ENCODE measurements around the gene EGF.
"Not testable (repeated sequence)": the region's sequence is repeated elsewhere in the genome, so short reads cannot be mapped to it uniquely, and the experiment has no call there.

Gene EGF

GRCh38 chr4:109872950-109873656, 39.6 kb upstream of the EGF start:
- Histone ChIP-seq H3K4me1 (ENCODE audit: control insufficient read depth, insufficient read depth, low read depth, low read length) (no peaks in the 10 kb centered on the region), H3K4ac (ENCODE audit: low read depth in 1 of 2, low read length in 2 of 2) (no peak overlapping the region), H3K27ac (ENCODE audit: low read length, poor library complexity, severe bottlenecking) (no peak overlapping the region), H2AK5ac (ENCODE audit: low read length, severe bottlenecking) (no peak overlapping the region), H2BK5ac (ENCODE audit: low read depth, low read length, poor library complexity, severe bottlenecking) (no peak overlapping the region), H2BK12ac (ENCODE audit: low read length in 2 of 2) (no peak overlapping the region), H3K27me3 (ENCODE audit: control insufficient read depth in 1 of 2, insufficient read depth in 1 of 2, low read length in 2 of 2) (no peaks in the 10 kb centered on the region), H3K36me3 (ENCODE audit: control insufficient read depth in 1 of 2, insufficient read depth in 2 of 2, low read depth in 1 of 2, low read length in 2 of 2) (peaks cover 0 to 8% of the 10 kb centered on the region in 2 experiments), H3K18ac (ENCODE audit: low read depth in 1 of 2, low read length in 2 of 2) (no peak overlapping the region), H3K79me1 (replicated peaks; ENCODE audit: low read length, poor library complexity, severe bottlenecking) (no peaks in the 10 kb centered on the region), H4K91ac (ENCODE audit: low read length) (no peak overlapping the region), H2AFZ (ENCODE audit: low read depth, low read length) (no peak overlapping the region), H2BK15ac (ENCODE audit: low read depth, poor library complexity, severe bottlenecking) (no peak overlapping the region), H3K4me3 (ENCODE audit: insufficient read depth in 1 of 2, low read depth in 1 of 2, low read length in 2 of 2) (no peak overlapping the region), H3K9ac (ENCODE audit: low read length) (no peak overlapping the region), H2BK120ac (ENCODE audit: low read depth, low read length) (no peak overlapping the region), H3K23ac (ENCODE audit: low read length in 2 of 2) (no peak overlapping the region), H3K14ac (ENCODE audit: low read length in 2 of 2) (no peak overlapping the region), H3K4me2 (ENCODE audit: low read length, poor library complexity, severe bottlenecking) (no peak overlapping the region), H4K8ac (ENCODE audit: low read length) (no peak overlapping the region), H3K9me3 (ENCODE audit: control insufficient read depth, low read length) (no peaks in the 10 kb centered on the region)
- DNase-seq, result no peak
- WGBS, result 96% methylated on average over 5 of the region's 6 CpGs

GRCh38 chr4:109873791-109874514, 38.7 kb upstream of the EGF start:
- H3K9me3 ChIP-seq (ENCODE audit: control insufficient read depth, low read length), result no peaks in the 10 kb centered on the region
- DNase-seq, result no peak
- no peak overlapping the region for H3K4ac ChIP-seq (ENCODE audit: low read depth in 1 of 2, low read length in 2 of 2)
- H3K79me1 ChIP-seq (replicated peaks; ENCODE audit: low read length, poor library complexity, severe bottlenecking), result no peaks in the 10 kb centered on the region
- H3K27ac ChIP-seq (ENCODE audit: low read length, poor library complexity, severe bottlenecking), result no peak overlapping the region
- no peak overlapping the region for H3K14ac ChIP-seq (ENCODE audit: low read length in 2 of 2)
- WGBS, result 74% methylated on average over 8 of the region's 11 CpGs
- no peak overlapping the region for H2BK5ac ChIP-seq (ENCODE audit: low read depth, low read length, poor library complexity, severe bottlenecking)
- H2BK12ac ChIP-seq (ENCODE audit: low read length in 2 of 2), result no peak overlapping the region
- peaks cover 0 to 8% of the 10 kb centered on the region in 2 experiments for H3K36me3 ChIP-seq (ENCODE audit: control insufficient read depth in 1 of 2, insufficient read depth in 2 of 2, low read depth in 1 of 2, low read length in 2 of 2)
- H2AFZ ChIP-seq (ENCODE audit: low read depth, low read length), result no peak overlapping the region
- H3K9ac ChIP-seq (ENCODE audit: low read length), result no peak overlapping the region
- H3K27me3 ChIP-seq (ENCODE audit: control insufficient read depth in 1 of 2, insufficient read depth in 1 of 2, low read length in 2 of 2), result peaks cover 0 to under 1% of the 10 kb centered on the region in 2 experiments
- no peak overlapping the region for H2BK120ac ChIP-seq (ENCODE audit: low read depth, low read length)
- H4K91ac ChIP-seq (ENCODE audit: low read length), result no peak overlapping the region
- H3K4me3 ChIP-seq (ENCODE audit: insufficient read depth in 1 of 2, low read depth in 1 of 2, low read length in 2 of 2), result no peak overlapping the region
- H3K18ac ChIP-seq (ENCODE audit: low read depth in 1 of 2, low read length in 2 of 2), result no peak overlapping the region
- no peak overlapping the region for H2AK5ac ChIP-seq (ENCODE audit: low read length, severe bottlenecking)
- H3K23ac ChIP-seq (ENCODE audit: low read length in 2 of 2), result no peak overlapping the region
- H3K4me2 ChIP-seq (ENCODE audit: low read length, poor library complexity, severe bottlenecking), result no peak overlapping the region
- H3K4me1 ChIP-seq (ENCODE audit: control insufficient read depth, insufficient read depth, low read depth, low read length), result no peaks in the 10 kb centered on the region
- H2BK15ac ChIP-seq (ENCODE audit: low read depth, poor library complexity, severe bottlenecking), result no peak overlapping the region
- no peak overlapping the region for H4K8ac ChIP-seq (ENCODE audit: low read length)

GRCh38 chr4:109875106-109875505, 37.6 kb upstream of the EGF start:
- Histone ChIP-seq H3K9me3 (ENCODE audit: control insufficient read depth, low read length) (no peaks in the 10 kb centered on the region), H3K27me3 (ENCODE audit: control insufficient read depth in 1 of 2, insufficient read depth in 1 of 2, low read length in 2 of 2) (peaks cover 0 to 3% of the 10 kb centered on the region in 2 experiments), H2AK5ac (ENCODE audit: low read length, severe bottlenecking) (no peak overlapping the region), H2BK15ac (ENCODE audit: low read depth, poor library complexity, severe bottlenecking) (no peak overlapping the region), H2BK120ac (ENCODE audit: low read depth, low read length) (no peak overlapping the region), H2BK5ac (ENCODE audit: low read depth, low read length, poor library complexity, severe bottlenecking) (no peak overlapping the region), H3K18ac (ENCODE audit: low read depth in 1 of 2, low read length in 2 of 2) (no peak overlapping the region), H2BK12ac (ENCODE audit: low read length in 2 of 2) (no peak overlapping the region), H4K91ac (ENCODE audit: low read length) (no peak overlapping the region), H3K4ac (ENCODE audit: low read depth in 1 of 2, low read length in 2 of 2) (no peak overlapping the region), H3K23ac (ENCODE audit: low read length in 2 of 2) (no peak overlapping the region), H3K79me1 (replicated peaks; ENCODE audit: low read length, poor library complexity, severe bottlenecking) (no peaks in the 10 kb centered on the region), H3K27ac (ENCODE audit: low read length, poor library complexity, severe bottlenecking) (no peak overlapping the region), H3K36me3 (ENCODE audit: control insufficient read depth in 1 of 2, insufficient read depth in 2 of 2, low read depth in 1 of 2, low read length in 2 of 2) (peaks cover 0 to 5% of the 10 kb centered on the region in 2 experiments), H3K4me1 (ENCODE audit: control insufficient read depth, insufficient read depth, low read depth, low read length) (no peaks in the 10 kb centered on the region), H3K14ac (ENCODE audit: low read length in 2 of 2) (no peak overlapping the region), H3K9ac (ENCODE audit: low read length) (no peak overlapping the region), H2AFZ (ENCODE audit: low read depth, low read length) (no peak overlapping the region), H4K8ac (ENCODE audit: low read length) (no peak overlapping the region), H3K4me2 (ENCODE audit: low read length, poor library complexity, severe bottlenecking) (no peak overlapping the region), H3K4me3 (ENCODE audit: insufficient read depth in 1 of 2, low read depth in 1 of 2, low read length in 2 of 2) (no peak overlapping the region)
- DNase-seq, result no peak
- 86% methylated on average over 1 of the region's 1 CpG for WGBS

- H2AFZ ChIP-seq (ENCODE audit: low read depth, low read length); H3K79me1 ChIP-seq (replicated peaks; ENCODE audit: low read length, poor library complexity, severe bottlenecking); H3K18ac ChIP-seq (ENCODE audit: low read depth in 1 of 2, low read length in 2 of 2); H3K27me3 ChIP-seq (ENCODE audit: control insufficient read depth in 1 of 2, insufficient read depth in 1 of 2, low read length in 2 of 2); H3K36me3 ChIP-seq (ENCODE audit: control insufficient read depth in 1 of 2, insufficient read depth in 2 of 2, low read depth in 1 of 2, low read length in 2 of 2); H4K8ac ChIP-seq (ENCODE audit: low read length); H3K9ac ChIP-seq (ENCODE audit: low read length); H4K91ac ChIP-seq (ENCODE audit: low read length); H3K27ac ChIP-seq (ENCODE audit: low read length, poor library complexity, severe bottlenecking); H3K9me3 ChIP-seq (ENCODE audit: control insufficient read depth, low read length); H3K14ac ChIP-seq (ENCODE audit: low read length in 2 of 2); H2BK15ac ChIP-seq (ENCODE audit: low read depth, poor library complexity, severe bottlenecking); H2BK5ac ChIP-seq (ENCODE audit: low read depth, low read length, poor library complexity, severe bottlenecking); H3K23ac ChIP-seq (ENCODE audit: low read length in 2 of 2); H3K4me3 ChIP-seq (ENCODE audit: insufficient read depth in 1 of 2, low read depth in 1 of 2, low read length in 2 of 2); H2AK5ac ChIP-seq (ENCODE audit: low read length, severe bottlenecking); DNase-seq; H3K4me1 ChIP-seq (ENCODE audit: control insufficient read depth, insufficient read depth, low read depth, low read length); H3K4me2 ChIP-seq (ENCODE audit: low read length, poor library complexity, severe bottlenecking); H2BK120ac ChIP-seq (ENCODE audit: low read depth, low read length); H3K4ac ChIP-seq (ENCODE audit: low read depth in 1 of 2, low read length in 2 of 2); H2BK12ac ChIP-seq (ENCODE audit: low read length in 2 of 2): not testable (repeated sequence)
- WGBS, result 100% methylated on average over 1 of the region's 2 CpGs
Observed at GRCh38 chr4:109875553-109875952, 37.1 kb upstream of the EGF start.

Measured in mesenchymal stem cell (in vitro differentiated cells and primary cell).